ENCODE results near the gene OMP.

Gene OMP

GRCh38 chr11:77130763-77131513 is 28.3 kb downstream of the OMP start:
- Histone ChIP-seq H3K27ac (no peak overlapping the region), H3K9ac (no peak overlapping the region), H4K20me1 (ENCODE audit: insufficient read depth) (no peaks in the 10 kb centered on the region), H3K36me3 (ENCODE audit: insufficient read depth) (no peaks in the 10 kb centered on the region), H2AFZ (ENCODE audit: low read depth) (no peak overlapping the region), H3K4me2 (no peak overlapping the region), H3K4me1 (ENCODE audit: low read depth, poor library complexity, severe bottlenecking) (peaks cover 6% of the 10 kb centered on the region), H3K79me2 (ENCODE audit: insufficient read depth, low read depth) (no peaks in the 10 kb centered on the region), H3K27me3 (ENCODE audit: insufficient read depth, low read depth) (no peaks in the 10 kb centered on the region), H3K4me3 (IDR thresholded peaks at IDR 0.05; ENCODE audit: insufficient read depth, low read depth, low read length) (no peak overlapping the region)
- TF ChIP-seq, protein P1, sequence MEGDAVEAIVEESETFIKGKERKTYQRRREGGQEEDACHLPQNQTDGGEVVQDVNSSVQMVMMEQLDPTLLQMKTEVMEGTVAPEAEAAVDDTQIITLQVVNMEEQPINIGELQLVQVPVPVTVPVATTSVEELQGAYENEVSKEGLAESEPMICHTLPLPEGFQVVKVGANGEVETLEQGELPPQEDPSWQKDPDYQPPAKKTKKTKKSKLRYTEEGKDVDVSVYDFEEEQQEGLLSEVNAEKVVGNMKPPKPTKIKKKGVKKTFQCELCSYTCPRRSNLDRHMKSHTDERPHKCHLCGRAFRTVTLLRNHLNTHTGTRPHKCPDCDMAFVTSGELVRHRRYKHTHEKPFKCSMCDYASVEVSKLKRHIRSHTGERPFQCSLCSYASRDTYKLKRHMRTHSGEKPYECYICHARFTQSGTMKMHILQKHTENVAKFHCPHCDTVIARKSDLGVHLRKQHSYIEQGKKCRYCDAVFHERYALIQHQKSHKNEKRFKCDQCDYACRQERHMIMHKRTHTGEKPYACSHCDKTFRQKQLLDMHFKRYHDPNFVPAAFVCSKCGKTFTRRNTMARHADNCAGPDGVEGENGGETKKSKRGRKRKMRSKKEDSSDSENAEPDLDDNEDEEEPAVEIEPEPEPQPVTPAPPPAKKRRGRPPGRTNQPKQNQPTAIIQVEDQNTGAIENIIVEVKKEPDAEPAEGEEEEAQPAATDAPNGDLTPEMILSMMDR (conservative IDR thresholded peaks at IDR 0.05; ENCODE audit: low read depth, low read length), result no peak

GRCh38 chr11:77131560-77131959 is 28.9 kb downstream of the OMP start:
- Histone ChIP-seq H3K27ac (no peak overlapping the region), H4K20me1 (ENCODE audit: insufficient read depth) (no peaks in the 10 kb centered on the region), H3K36me3 (ENCODE audit: insufficient read depth) (no peaks in the 10 kb centered on the region), H3K9ac (no peak overlapping the region), H3K79me2 (ENCODE audit: insufficient read depth, low read depth) (no peaks in the 10 kb centered on the region), H3K27me3 (ENCODE audit: insufficient read depth, low read depth) (no peaks in the 10 kb centered on the region), H3K4me3 (IDR thresholded peaks at IDR 0.05; ENCODE audit: insufficient read depth, low read depth, low read length) (no peak overlapping the region), H2AFZ (ENCODE audit: low read depth) (no peak overlapping the region), H3K4me2 (no peak overlapping the region), H3K4me1 (ENCODE audit: low read depth, poor library complexity, severe bottlenecking) (peaks cover 6% of the 10 kb centered on the region)
- TF ChIP-seq, protein P1 (conservative IDR thresholded peaks at IDR 0.05; ENCODE audit: low read depth, low read length), result no peak

- Histone ChIP-seq H3K4me2 (no peak overlapping the region), H3K9ac (no peak overlapping the region), H3K27me3 (ENCODE audit: insufficient read depth, low read depth) (no peaks in the 10 kb centered on the region), H3K27ac (no peak overlapping the region), H2AFZ (ENCODE audit: low read depth) (no peak overlapping the region), H3K36me3 (ENCODE audit: insufficient read depth) (no peaks in the 10 kb centered on the region), H3K4me3 (IDR thresholded peaks at IDR 0.05; ENCODE audit: insufficient read depth, low read depth, low read length) (no peak overlapping the region), H3K79me2 (ENCODE audit: insufficient read depth, low read depth) (no peaks in the 10 kb centered on the region), H4K20me1 (ENCODE audit: insufficient read depth) (no peaks in the 10 kb centered on the region), H3K4me1 (ENCODE audit: low read depth, poor library complexity, severe bottlenecking) (no peaks in the 10 kb centered on the region)
- TF ChIP-seq, protein P1 (conservative IDR thresholded peaks at IDR 0.05; ENCODE audit: low read depth, low read length), result no peak
These were observed 32.4 kb downstream of the OMP start for GRCh38 chr11:77135069-77135468.

DNA sequence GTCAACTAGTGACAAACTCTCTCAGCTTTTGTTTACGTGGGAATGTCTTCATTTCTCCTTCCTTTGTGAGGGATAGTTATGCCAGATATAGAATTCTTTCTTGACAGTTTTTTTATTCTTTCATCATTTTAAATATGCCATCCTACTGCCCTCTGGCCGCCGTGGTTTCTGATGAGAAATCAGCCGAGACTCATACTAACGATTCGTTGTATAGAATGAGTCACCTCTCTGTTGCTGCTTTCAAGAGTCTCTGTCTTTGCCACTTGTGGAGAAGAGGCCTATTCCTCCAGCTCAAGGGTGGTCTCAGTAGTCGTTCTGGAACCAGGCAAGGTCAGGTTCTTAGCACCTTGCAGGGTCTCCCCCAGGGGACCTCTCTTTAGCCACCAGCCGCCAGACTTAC is 33.4 kb downstream of the OMP start:
- Histone ChIP-seq H3K4me1 (ENCODE audit: low read depth, poor library complexity, severe bottlenecking) (no peaks in the 10 kb centered on the region), H3K79me2 (ENCODE audit: insufficient read depth, low read depth) (no peaks in the 10 kb centered on the region), H3K27me3 (ENCODE audit: insufficient read depth, low read depth) (no peaks in the 10 kb centered on the region), H2AFZ (ENCODE audit: low read depth) (no peak overlapping the region), H3K4me3 (IDR thresholded peaks at IDR 0.05; ENCODE audit: insufficient read depth, low read depth, low read length) (no peak overlapping the region), H4K20me1 (ENCODE audit: insufficient read depth) (no peaks in the 10 kb centered on the region), H3K36me3 (ENCODE audit: insufficient read depth) (no peaks in the 10 kb centered on the region), H3K27ac (no peak overlapping the region), H3K9ac (no peak overlapping the region), H3K4me2 (no peak overlapping the region)
- TF ChIP-seq, protein P1 (conservative IDR thresholded peaks at IDR 0.05; ENCODE audit: low read depth, low read length), result no peak
